ENCODE results near the gene QPRT.
A peak's percentile ranks its signal among the peaks of the same experiment; 100 is the strongest.
"Not testable (repeated sequence)": the region's sequence is repeated elsewhere in the genome, so short reads cannot be mapped to it uniquely, and the experiment has no call there.

The QPRT gene

DNA sequence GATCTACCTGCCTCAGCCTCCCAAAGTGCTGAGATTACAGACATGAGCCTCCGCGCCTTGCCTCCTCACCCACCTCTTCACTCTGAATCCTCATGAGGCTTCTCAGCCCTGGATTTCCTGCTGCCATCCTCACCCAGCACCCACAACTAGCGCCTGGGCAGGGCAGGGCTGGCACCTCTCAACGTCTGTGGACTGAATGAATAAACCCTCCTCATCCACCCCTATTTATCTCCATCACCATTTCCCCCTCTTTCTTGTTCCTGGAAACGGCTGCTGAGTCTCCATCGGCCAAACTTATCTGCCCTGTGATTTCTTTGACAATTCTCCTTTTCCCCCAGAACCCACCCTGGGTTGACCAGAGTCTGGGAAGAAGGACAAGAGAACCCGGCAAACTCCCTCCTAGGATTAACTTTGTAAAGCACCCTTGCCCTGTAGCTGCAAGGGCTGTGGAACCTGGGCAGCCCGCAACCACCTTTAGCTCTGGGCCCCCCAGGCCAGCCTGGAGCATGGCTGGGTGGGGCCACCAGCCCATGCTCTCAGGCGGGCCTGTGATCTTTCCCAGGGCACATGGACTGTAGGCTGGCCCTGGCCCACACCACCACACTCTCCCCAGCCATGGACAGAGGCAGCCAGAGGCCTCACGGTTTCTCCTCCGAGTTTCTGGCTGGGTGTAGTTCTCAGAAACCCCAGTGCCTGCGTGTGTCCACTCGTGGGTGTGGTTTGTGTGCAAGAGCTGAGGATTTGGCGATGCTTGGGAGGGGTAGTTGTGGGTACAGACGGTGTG, 13.5 kb upstream of the QPRT start:
- no peak for DNase-seq
- TF ChIP-seq, protein P1, sequence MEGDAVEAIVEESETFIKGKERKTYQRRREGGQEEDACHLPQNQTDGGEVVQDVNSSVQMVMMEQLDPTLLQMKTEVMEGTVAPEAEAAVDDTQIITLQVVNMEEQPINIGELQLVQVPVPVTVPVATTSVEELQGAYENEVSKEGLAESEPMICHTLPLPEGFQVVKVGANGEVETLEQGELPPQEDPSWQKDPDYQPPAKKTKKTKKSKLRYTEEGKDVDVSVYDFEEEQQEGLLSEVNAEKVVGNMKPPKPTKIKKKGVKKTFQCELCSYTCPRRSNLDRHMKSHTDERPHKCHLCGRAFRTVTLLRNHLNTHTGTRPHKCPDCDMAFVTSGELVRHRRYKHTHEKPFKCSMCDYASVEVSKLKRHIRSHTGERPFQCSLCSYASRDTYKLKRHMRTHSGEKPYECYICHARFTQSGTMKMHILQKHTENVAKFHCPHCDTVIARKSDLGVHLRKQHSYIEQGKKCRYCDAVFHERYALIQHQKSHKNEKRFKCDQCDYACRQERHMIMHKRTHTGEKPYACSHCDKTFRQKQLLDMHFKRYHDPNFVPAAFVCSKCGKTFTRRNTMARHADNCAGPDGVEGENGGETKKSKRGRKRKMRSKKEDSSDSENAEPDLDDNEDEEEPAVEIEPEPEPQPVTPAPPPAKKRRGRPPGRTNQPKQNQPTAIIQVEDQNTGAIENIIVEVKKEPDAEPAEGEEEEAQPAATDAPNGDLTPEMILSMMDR (IDR thresholded peaks at IDR 0.05; ENCODE audit: low read depth, low read length) = no peak
- Histone ChIP-seq H3K4me3 (ENCODE audit: low read depth, low read length) (no peak overlapping the region), H3K27ac (peak overlapping the region; percentile 84), H3K27me3 (ENCODE audit: insufficient read depth, low read depth, severe bottlenecking) (no peaks in the 10 kb centered on the region), H3K36me3 (no peaks in the 10 kb centered on the region), H3K9me3 (ENCODE audit: severe bottlenecking) (no peaks in the 10 kb centered on the region)

GRCh38 chr16:29667322-29667610, 11.7 kb upstream of the QPRT start:
- not testable (repeated sequence) for DNase-seq; H3K27me3 ChIP-seq (ENCODE audit: insufficient read depth, low read depth, severe bottlenecking); H3K36me3 ChIP-seq; H3K4me3 ChIP-seq (ENCODE audit: low read depth, low read length); H3K9me3 ChIP-seq (ENCODE audit: severe bottlenecking)
- H3K27ac ChIP-seq = peak overlapping the region; percentile 84

- DNase-seq = no peak
- H3K36me3 ChIP-seq = no peaks in the 10 kb centered on the region
- no peak overlapping the region for H3K27ac ChIP-seq
- no peaks in the 10 kb centered on the region for H3K27me3 ChIP-seq (ENCODE audit: insufficient read depth, low read depth, severe bottlenecking)
- no peaks in the 10 kb centered on the region for H3K9me3 ChIP-seq (ENCODE audit: severe bottlenecking)
- TF ChIP-seq, protein P1 (IDR thresholded peaks at IDR 0.05; ENCODE audit: low read depth, low read length) = no peak
- H3K4me3 ChIP-seq (ENCODE audit: low read depth, low read length) = no peak overlapping the region
These were observed 11.2 kb upstream of the QPRT start for GRCh38 chr16:29667755-29668154.

GRCh38 chr16:29668267-29668666, 10.7 kb upstream of the QPRT start:
- Histone ChIP-seq H3K9me3 (ENCODE audit: severe bottlenecking) (no peaks in the 10 kb centered on the region), H3K27me3 (ENCODE audit: insufficient read depth, low read depth, severe bottlenecking) (no peaks in the 10 kb centered on the region), H3K36me3 (no peaks in the 10 kb centered on the region), H3K27ac (no peak overlapping the region), H3K4me3 (ENCODE audit: low read depth, low read length) (no peak overlapping the region)
- TF ChIP-seq, protein P1 (IDR thresholded peaks at IDR 0.05; ENCODE audit: low read depth, low read length) = no peak
- DNase-seq = no peak

DNA sequence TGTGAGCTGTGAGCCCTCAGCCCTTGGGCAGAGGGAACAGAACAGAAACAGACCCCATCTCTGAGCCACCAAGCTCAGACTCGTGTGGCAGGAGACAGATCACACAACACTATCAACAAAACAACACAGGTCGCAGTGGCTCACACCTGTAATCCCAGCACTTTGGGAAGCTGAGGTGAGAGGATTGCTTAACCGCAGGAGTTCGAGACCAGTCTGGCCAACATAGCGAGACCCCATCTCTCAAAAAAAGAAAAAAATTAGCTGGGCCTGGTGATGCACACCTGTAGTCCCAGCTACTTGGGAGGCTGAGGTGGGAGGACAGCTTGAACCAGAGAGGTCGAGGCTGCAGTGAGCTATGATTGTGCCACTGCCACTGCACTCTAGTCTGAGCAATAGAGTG, 5.5 kb upstream of the QPRT start:
- H3K27ac ChIP-seq = no peak overlapping the region
- no peak for DNase-seq

DNA sequence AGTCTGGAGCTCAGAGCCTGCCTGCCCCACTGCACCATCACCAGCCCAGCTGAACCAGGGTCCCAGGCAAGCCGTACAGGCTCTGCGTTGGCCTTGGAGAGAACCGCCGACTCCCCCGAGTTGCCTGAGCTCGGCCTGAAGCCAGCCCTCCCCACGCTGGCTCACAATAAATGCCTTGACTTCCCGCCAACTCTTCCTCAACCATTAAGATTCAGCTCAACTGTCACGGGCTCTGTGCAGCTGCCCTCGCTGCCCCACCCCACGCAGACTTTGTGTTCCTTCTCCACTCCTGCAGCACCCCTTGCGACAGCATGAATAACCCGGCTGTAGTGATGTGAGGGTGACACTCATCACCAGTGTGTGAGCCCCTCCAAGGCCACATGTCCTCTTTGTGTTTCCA, 4.8 kb upstream of the QPRT start:
- Histone ChIP-seq H3K27me3 (ENCODE audit: insufficient read depth, low read depth, severe bottlenecking) (no peaks in the 10 kb centered on the region), H3K4me3 (ENCODE audit: low read depth, low read length) (no peak overlapping the region), H3K27ac (no peak overlapping the region), H3K9me3 (ENCODE audit: severe bottlenecking) (no peaks in the 10 kb centered on the region), H3K36me3 (no peaks in the 10 kb centered on the region)
- no peak for DNase-seq
- TF ChIP-seq, protein P1 (IDR thresholded peaks at IDR 0.05; ENCODE audit: low read depth, low read length) = no peak

More for the DNA sequence above, 5.5 kb upstream of the QPRT start:
- no peak overlapping the region for H3K4me3 ChIP-seq (ENCODE audit: low read depth, low read length)
- no peaks in the 10 kb centered on the region for H3K27me3 ChIP-seq (ENCODE audit: insufficient read depth, low read depth, severe bottlenecking)
- H3K36me3 ChIP-seq = no peaks in the 10 kb centered on the region
- TF ChIP-seq, protein P1 (IDR thresholded peaks at IDR 0.05; ENCODE audit: low read depth, low read length) = no peak
- no peaks in the 10 kb centered on the region for H3K9me3 ChIP-seq (ENCODE audit: severe bottlenecking)

Data from WERI-Rb-1 (cell line).